ENCODE data around the gene GFRAL. TPM values are rescaled to one million over a fixed set of nuclear protein-coding genes. Genes with fewer than 3 reads are reported as not detected.

The GFRAL gene
- polyA plus RNA-seq, 1 donor from 2014 or later = not detected

DNA sequence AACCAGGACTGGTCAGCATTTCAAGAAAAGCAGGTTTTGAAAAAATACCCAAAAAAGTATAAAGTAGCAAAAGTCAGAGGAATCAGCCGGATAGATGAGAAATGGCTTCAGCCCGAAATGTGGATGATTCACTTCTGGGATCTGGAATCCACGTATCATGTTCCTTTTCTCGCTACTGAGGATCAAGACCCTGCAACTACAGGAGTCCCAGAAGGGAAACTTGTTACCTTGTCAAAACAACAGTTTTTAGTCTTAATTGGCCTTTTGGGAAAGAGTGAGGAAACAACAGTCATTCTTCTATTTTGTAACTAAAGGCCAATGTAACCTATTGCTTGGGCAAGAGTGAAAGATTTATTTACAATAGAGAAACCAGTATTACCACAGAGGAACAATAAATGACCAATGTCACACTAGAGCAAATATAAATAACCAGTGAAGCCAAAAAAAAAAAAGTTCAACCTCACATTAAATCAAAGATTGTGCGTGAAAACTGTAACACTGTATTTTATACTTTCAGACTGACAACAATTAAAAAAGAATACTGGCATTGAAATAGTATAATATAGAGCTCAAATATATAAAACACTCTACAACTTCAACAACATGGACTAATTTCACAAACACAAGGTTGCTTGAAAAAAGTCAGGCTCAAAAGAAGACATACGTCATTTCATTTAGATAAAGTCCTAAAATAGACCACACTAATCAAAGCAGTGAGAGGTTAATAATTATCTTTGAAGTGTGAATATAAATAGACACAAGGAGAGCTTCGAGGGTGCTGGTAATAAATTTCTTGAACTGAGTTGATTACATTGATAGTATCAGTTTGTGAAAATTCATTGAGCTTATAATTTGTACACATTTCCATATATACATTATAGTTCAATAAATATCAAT is 116.2 kb downstream of the GFRAL start:
- Histone ChIP-seq H3K4me2 (ENCODE audit: low read length) (no peak overlapping the region), H3K36me3 (ENCODE audit: insufficient read depth, low read length) (no peaks in the 10 kb centered on the region), H3K9me2 (ENCODE audit: insufficient read depth, low read length) (no peaks in the 10 kb centered on the region), H3K9me3 (ENCODE audit: low read length) (no peaks in the 10 kb centered on the region), H3K27ac (ENCODE audit: low read length) (no peak overlapping the region), H3K4me3 (ENCODE audit: low read length) (no peak overlapping the region), H3F3A (ENCODE audit: insufficient read depth, low read length, poor library complexity, severe bottlenecking) (no peaks in the 10 kb centered on the region), H2AFZ (ENCODE audit: low read depth, low read length) (no peak overlapping the region), H3K27me3 (ENCODE audit: insufficient read depth, low read depth, low read length) (no peaks in the 10 kb centered on the region), H3K9ac (ENCODE audit: low read length) (no peak overlapping the region), H3K79me2 (replicated peaks; ENCODE audit: insufficient read depth, low read length) (no peaks in the 10 kb centered on the region), H4K20me1 (ENCODE audit: insufficient read depth) (no peaks in the 10 kb centered on the region)
- TF ChIP-seq CTCF (IDR thresholded peaks at IDR 0.05; ENCODE audit: poor library complexity, severe bottlenecking) (no peak), SMC3 (conservative IDR thresholded peaks at IDR 0.05; ENCODE audit: poor library complexity) (no peak), POLR2AphosphoS5 (IDR thresholded peaks at IDR 0.05) (no peak), EZH2 (IDR thresholded peaks at IDR 0.05; ENCODE audit: borderline replicate concordance, insufficient read depth, low read length, poor library complexity, severe bottlenecking) (no peak), TAF1 (IDR thresholded peaks at IDR 0.05; ENCODE audit: low read depth) (no peak), EP300 (conservative IDR thresholded peaks at IDR 0.05; ENCODE audit: poor library complexity, severe bottlenecking) (no peak), RAD21 (conservative IDR thresholded peaks at IDR 0.05) (no peak), MXI1 (conservative IDR thresholded peaks at IDR 0.05; ENCODE audit: poor library complexity, severe bottlenecking) (no peak)
- TF ChIP-seq, protein P1, sequence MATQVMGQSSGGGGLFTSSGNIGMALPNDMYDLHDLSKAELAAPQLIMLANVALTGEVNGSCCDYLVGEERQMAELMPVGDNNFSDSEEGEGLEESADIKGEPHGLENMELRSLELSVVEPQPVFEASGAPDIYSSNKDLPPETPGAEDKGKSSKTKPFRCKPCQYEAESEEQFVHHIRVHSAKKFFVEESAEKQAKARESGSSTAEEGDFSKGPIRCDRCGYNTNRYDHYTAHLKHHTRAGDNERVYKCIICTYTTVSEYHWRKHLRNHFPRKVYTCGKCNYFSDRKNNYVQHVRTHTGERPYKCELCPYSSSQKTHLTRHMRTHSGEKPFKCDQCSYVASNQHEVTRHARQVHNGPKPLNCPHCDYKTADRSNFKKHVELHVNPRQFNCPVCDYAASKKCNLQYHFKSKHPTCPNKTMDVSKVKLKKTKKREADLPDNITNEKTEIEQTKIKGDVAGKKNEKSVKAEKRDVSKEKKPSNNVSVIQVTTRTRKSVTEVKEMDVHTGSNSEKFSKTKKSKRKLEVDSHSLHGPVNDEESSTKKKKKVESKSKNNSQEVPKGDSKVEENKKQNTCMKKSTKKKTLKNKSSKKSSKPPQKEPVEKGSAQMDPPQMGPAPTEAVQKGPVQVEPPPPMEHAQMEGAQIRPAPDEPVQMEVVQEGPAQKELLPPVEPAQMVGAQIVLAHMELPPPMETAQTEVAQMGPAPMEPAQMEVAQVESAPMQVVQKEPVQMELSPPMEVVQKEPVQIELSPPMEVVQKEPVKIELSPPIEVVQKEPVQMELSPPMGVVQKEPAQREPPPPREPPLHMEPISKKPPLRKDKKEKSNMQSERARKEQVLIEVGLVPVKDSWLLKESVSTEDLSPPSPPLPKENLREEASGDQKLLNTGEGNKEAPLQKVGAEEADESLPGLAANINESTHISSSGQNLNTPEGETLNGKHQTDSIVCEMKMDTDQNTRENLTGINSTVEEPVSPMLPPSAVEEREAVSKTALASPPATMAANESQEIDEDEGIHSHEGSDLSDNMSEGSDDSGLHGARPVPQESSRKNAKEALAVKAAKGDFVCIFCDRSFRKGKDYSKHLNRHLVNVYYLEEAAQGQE (IDR thresholded peaks at IDR 0.05; ENCODE audit: borderline replicate concordance) = no peak

DNA sequence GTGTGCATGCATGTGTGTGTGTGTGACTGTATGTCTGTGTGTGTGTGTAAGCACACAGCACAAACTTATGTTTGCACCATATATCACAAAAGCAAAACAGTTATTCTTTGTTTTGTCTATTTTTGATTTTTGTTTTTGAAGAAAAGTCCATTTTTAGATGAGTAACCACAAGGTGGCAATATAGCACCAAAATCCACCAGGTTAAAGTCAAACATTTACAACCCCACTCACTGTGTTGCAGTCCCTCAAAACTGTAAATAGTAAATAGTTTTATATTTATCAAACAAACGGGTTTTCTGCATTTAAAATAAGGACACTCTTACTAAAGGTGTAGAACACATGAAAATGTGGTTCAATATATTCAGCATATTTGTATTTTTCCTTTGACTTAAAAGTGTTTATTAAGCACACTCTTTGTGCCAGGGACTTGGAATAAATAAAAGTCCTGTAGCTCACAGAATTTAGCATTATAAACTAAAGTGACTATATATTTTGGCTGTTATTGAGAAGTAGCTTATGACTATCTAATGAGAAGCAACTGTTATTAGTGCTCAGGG is 118.5 kb downstream of the GFRAL start:
- no peaks in the 10 kb centered on the region for H3K9me2 ChIP-seq (ENCODE audit: insufficient read depth, low read length)
- no peaks in the 10 kb centered on the region for H3K36me3 ChIP-seq (ENCODE audit: insufficient read depth, low read length)
- no peak overlapping the region for H3K4me2 ChIP-seq (ENCODE audit: low read length)
- no peak overlapping the region for H2AFZ ChIP-seq (ENCODE audit: low read depth, low read length)
- H3K27me3 ChIP-seq (ENCODE audit: insufficient read depth, low read depth, low read length) = no peaks in the 10 kb centered on the region
- TF ChIP-seq CTCF (IDR thresholded peaks at IDR 0.05; ENCODE audit: poor library complexity, severe bottlenecking) (peak; percentile 82), RAD21 (conservative IDR thresholded peaks at IDR 0.05) (peak; percentile 85), SMC3 (conservative IDR thresholded peaks at IDR 0.05; ENCODE audit: poor library complexity) (peak; percentile 90), MXI1 (conservative IDR thresholded peaks at IDR 0.05; ENCODE audit: poor library complexity, severe bottlenecking) (no peak)
- H3F3A ChIP-seq (ENCODE audit: insufficient read depth, low read length, poor library complexity, severe bottlenecking) = no peaks in the 10 kb centered on the region
- H3K9ac ChIP-seq (ENCODE audit: low read length) = no peak overlapping the region
- H4K20me1 ChIP-seq (ENCODE audit: insufficient read depth) = no peaks in the 10 kb centered on the region
- H3K4me3 ChIP-seq (ENCODE audit: low read length) = no peak overlapping the region
- no peaks in the 10 kb centered on the region for H3K79me2 ChIP-seq (replicated peaks; ENCODE audit: insufficient read depth, low read length)
- no peaks in the 10 kb centered on the region for H3K9me3 ChIP-seq (ENCODE audit: low read length)
- H3K27ac ChIP-seq (ENCODE audit: low read length) = no peak overlapping the region

Data from neural cell (in vitro differentiated cells).